ENCODE measurements around the gene CDH4. TPM values are rescaled to one million over a fixed set of nuclear protein-coding genes. Genes with fewer than 3 reads are reported as not detected.

Gene CDH4
- total and polyA plus RNA-seq, 2 donors (not counting 3 experiments of a cell fraction or from before 2014, with no cell fraction given) = 0.17 to 0.51 TPM

- no TSS peak for BruUV-seq (replicated peaks)
- CTCF ChIA-PET = no interaction called here
- no peak for FAIRE-seq
- peaks cover 8% of the 10 kb centered on the region for H3K9me3 ChIP-seq (replicated peaks; ENCODE audit: control insufficient read depth, insufficient read depth, low read length)
- no peak overlapping the region for H3K9ac ChIP-seq (replicated peaks; ENCODE audit: extremely low read depth, insufficient read depth, low read length)
- no peaks in the 10 kb centered on the region for H3K79me2 ChIP-seq (ENCODE audit: control insufficient read depth, insufficient read depth, low read length)
- no peak overlapping the region for H3K4me3 ChIP-seq (replicated peaks in 1 of 3; ENCODE audit: insufficient read depth in 1 of 3, low read depth in 1 of 3, low read length in 3 of 3)
- no peak for TF ChIP-seq GATA2 (IDR thresholded peaks at IDR 0.05; ENCODE audit: insufficient read depth, insufficient read length, low read depth, low read length)
- no peak for TF ChIP-seq EZH2 (IDR thresholded peaks at IDR 0.05; ENCODE audit: borderline replicate concordance, low read depth, low read length, severe bottlenecking)
- no peak for TF ChIP-seq POLR2A (IDR thresholded peaks at IDR 0.05; ENCODE audit: low read depth, low read length)
- TF ChIP-seq, protein P1, sequence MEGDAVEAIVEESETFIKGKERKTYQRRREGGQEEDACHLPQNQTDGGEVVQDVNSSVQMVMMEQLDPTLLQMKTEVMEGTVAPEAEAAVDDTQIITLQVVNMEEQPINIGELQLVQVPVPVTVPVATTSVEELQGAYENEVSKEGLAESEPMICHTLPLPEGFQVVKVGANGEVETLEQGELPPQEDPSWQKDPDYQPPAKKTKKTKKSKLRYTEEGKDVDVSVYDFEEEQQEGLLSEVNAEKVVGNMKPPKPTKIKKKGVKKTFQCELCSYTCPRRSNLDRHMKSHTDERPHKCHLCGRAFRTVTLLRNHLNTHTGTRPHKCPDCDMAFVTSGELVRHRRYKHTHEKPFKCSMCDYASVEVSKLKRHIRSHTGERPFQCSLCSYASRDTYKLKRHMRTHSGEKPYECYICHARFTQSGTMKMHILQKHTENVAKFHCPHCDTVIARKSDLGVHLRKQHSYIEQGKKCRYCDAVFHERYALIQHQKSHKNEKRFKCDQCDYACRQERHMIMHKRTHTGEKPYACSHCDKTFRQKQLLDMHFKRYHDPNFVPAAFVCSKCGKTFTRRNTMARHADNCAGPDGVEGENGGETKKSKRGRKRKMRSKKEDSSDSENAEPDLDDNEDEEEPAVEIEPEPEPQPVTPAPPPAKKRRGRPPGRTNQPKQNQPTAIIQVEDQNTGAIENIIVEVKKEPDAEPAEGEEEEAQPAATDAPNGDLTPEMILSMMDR (IDR thresholded peaks at IDR 0.05; ENCODE audit: extremely low read depth in 1 of 2, insufficient read depth in 1 of 2, low read depth in 1 of 2, low read length in 2 of 2) = no peak
- TF ChIP-seq POLR2AphosphoS5 (IDR thresholded peaks at IDR 0.05; ENCODE audit: insufficient read depth, low read depth, low read length) = no peak
- TF ChIP-seq, protein P2, sequence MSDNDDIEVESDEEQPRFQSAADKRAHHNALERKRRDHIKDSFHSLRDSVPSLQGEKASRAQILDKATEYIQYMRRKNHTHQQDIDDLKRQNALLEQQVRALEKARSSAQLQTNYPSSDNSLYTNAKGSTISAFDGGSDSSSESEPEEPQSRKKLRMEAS (IDR thresholded peaks at IDR 0.05; ENCODE audit: insufficient read depth, insufficient read length) = no peak
- TF ChIP-seq MYC (IDR thresholded peaks at IDR 0.05; ENCODE audit: low read depth, low read length) = no peak
- TF ChIP-seq JUN (IDR thresholded peaks at IDR 0.05; ENCODE audit: borderline replicate concordance, insufficient read depth, insufficient read length, low read depth) = no peak
- no peak for TF ChIP-seq FOS (IDR thresholded peaks at IDR 0.05; ENCODE audit: borderline replicate concordance, insufficient read depth, low read length)
- H3K27ac ChIP-seq (ENCODE audit: insufficient read depth, low read depth, low read length) = no peak overlapping the region
- intact Hi-C loops (cut with micrococcal nuclease) (no loop called here), dilution Hi-C loops (cut with MboI; ENCODE audit: extremely low pct_ligation_motif_present, low sequenced_read_pairs) (no loop called here)
- POLR2A ChIA-PET = no interaction called here
- H3K4me1 ChIP-seq (ENCODE audit: control insufficient read depth, extremely low read depth, insufficient read depth, low read length) = no peaks in the 10 kb centered on the region
- no peak for DNase-seq (ENCODE audit: low read depth, low spot score)
- H3K4me2 ChIP-seq (ENCODE audit: insufficient read depth, low read length) = no peak overlapping the region
- no peaks in the 10 kb centered on the region for H3K27me3 ChIP-seq (ENCODE audit: control insufficient read depth in 2 of 2, insufficient read depth in 2 of 2, low read length in 2 of 2)
- H2AFZ ChIP-seq (ENCODE audit: low read depth, low read length) = no peak overlapping the region
- no peaks in the 10 kb centered on the region for H3K36me3 ChIP-seq (ENCODE audit: control insufficient read depth in 2 of 2, extremely low read depth in 1 of 2, insufficient read depth in 2 of 2, low read length in 2 of 2)
- H3K9me1 ChIP-seq (replicated peaks; ENCODE audit: control insufficient read depth, extremely low read depth, insufficient read depth, low read length) = no peaks in the 10 kb centered on the region
- H4K20me1 ChIP-seq (replicated peaks; ENCODE audit: control insufficient read depth, extremely low read depth, insufficient read depth, low read length) = no peaks in the 10 kb centered on the region
These were observed 258.8 kb downstream of the CDH4 start for GRCh38 chr20:61510778-61511330.

All from endothelial cell of umbilical vein (primary cell).